Measurements from ENCODE around the gene KPNB1. TPM values are rescaled to one million over a fixed set of nuclear protein-coding genes. Genes with fewer than 3 reads are reported as not detected.

Gene KPNB1
- total and polyA plus RNA-seq, 2 of the 8 experiments (the other 6 are each of a cell fraction or from before 2014, with no cell fraction given), result 171 to 625 TPM

GRCh38 chr17:47649153-47649971 is at the start of gene KPNB1 (continued):
- TF ChIP-seq RNF2 (IDR thresholded peaks at IDR 0.05; ENCODE audit: borderline replicate concordance, low read depth, low read length, missing control alignments, poor library complexity, severe bottlenecking) (no peak), JUND (IDR thresholded peaks at IDR 0.05; ENCODE audit: low read length) (0 out of 2 replicates have a peak, but pooled peaks have one; percentile 8), MAX (IDR thresholded peaks at IDR 0.05) (peak; percentile 99), ATF2 (IDR thresholded peaks at IDR 0.05; ENCODE audit: low read length) (peak; percentile 75; the same call in 1 of the 2 replicates), SIN3A (conservative IDR thresholded peaks at IDR 0.05 in 1 of 2, IDR thresholded peaks at IDR 0.05 in 1 of 2; ENCODE audit: low read depth in 1 of 2, low read length in 2 of 2) (peak in 1 of 2 experiments; percentile 88; a peak in 1 of 4 replicates), CHD2 (IDR thresholded peaks at IDR 0.05; ENCODE audit: low read length) (peak; percentile 95), USF2 (IDR thresholded peaks at IDR 0.05; ENCODE audit: low read length) (peak; percentile 42), CHD1 (IDR thresholded peaks at IDR 0.05; ENCODE audit: low read depth, low read length) (no peak), TCF12 (IDR thresholded peaks at IDR 0.05; ENCODE audit: low read depth, low read length) (0 out of 2 replicates have a peak, but pooled peaks have one; percentile 2), MAFK (IDR thresholded peaks at IDR 0.05; ENCODE audit: low read depth, low read length) (no peak), PHF8 (conservative IDR thresholded peaks at IDR 0.05; ENCODE audit: low read depth, low read length) (peak; percentile 68; the same call in 1 of the 2 replicates), BACH1 (IDR thresholded peaks at IDR 0.05; ENCODE audit: low read length) (peak; percentile 78), CREB1 (IDR thresholded peaks at IDR 0.05) (peak; percentile 77), E2F6 (IDR thresholded peaks at IDR 0.05) (peak; percentile 99), POLR2AphosphoS5 (IDR thresholded peaks at IDR 0.05; ENCODE audit: low read depth, low read length) (peak; percentile 86; the same call in 1 of the 2 replicates), KDM1A (IDR thresholded peaks at IDR 0.05; ENCODE audit: borderline replicate concordance, low read length) (0 out of 2 replicates have a peak, but pooled peaks have one; percentile 13), POU5F1 (IDR thresholded peaks at IDR 0.05; ENCODE audit: low read depth, low read length) (no peak), RFX5 (IDR thresholded peaks at IDR 0.05; ENCODE audit: borderline replicate concordance, low read depth, low read length) (no peak), EGR1 (IDR thresholded peaks at IDR 0.05; ENCODE audit: borderline replicate concordance, low read depth, low read length) (peak; percentile 78; the same call in 1 of the 2 replicates), TBP (IDR thresholded peaks at IDR 0.05; ENCODE audit: low read depth, low read length) (peak; percentile 88)
